Loucy (cell line): ENCODE data around the gene NPIPB8.
"Not testable (repeated sequence)": the region's sequence is repeated elsewhere in the genome, so short reads cannot be mapped to it uniquely, and the experiment has no call there.

Experiments used
- CTCF ChIP-seq: fragments of 200-600 bp; sonication (generic); conservative IDR thresholded peaks from 2 replicates; pipeline ENCODE4 v1.5.1; 2014; ENCODE audit warnings: mild to moderate bottlenecking, antibody characterized with exemption, low read length
- EZH2phosphoT487 ChIP-seq: fragments of 200-600 bp; IDR thresholded peaks from 2 replicates; pipeline ENCODE4 v1.6.1; 2018; ENCODE audit warnings: antibody characterized with exemption, mild to moderate bottlenecking, moderate library complexity, borderline replicate concordance

GRCh38 chr16:28607681-28608495 is 30.0 kb upstream of the NPIPB8 start:
- not testable (repeated sequence) for TF ChIP-seq CTCF, EZH2phosphoT487
